Measurements from ENCODE around the gene MAP3K12.

The MAP3K12 gene

DNA sequence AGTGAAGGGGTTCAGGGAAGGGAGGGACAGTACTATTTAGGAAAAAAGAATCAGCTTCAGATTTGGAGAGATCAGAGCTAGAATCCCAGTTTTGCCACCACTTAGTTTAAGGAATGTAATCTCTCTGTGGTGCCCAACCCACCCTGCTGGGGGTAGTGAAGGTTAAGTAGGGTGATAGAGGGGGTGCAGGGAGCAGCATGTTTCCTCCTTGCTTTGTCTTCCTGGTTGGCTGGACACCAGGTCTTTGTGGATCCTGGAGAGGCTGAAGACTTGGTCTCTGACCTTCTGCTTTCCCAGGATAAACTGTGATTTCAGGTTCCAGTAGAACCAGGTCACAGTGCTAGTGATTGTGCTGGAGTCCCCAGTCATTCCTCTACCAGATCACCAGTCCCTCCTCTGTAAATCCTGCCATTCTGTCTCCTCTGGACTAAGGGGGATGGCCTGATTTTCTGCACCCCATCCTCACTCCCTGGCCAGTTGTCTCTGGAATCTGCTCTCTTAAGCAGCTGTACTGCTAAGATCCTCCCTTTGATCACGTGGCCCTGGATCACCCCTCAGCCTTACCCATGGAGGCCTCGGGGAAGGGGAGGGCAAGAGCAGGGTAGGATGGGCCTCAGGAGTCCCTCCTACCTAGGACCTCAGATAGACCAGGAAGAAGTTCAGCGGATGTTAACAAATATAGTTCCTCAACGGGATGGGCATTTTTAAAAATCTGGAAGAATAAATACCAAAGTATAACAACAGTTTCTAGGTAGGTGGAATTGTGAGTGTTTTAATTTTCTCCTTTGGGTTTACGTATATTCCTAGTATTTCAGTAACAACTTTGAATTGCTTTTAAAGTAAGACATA, 3.1 kb downstream of the MAP3K12 start:
- peak overlapping the region; percentile 27; the same call in 1 of the 2 replicates for H3K9ac ChIP-seq
- H3K36me3 ChIP-seq: 0 out of 2 replicates have a peak, but pooled peaks cover 6% of the 10 kb centered on the region
- H3K27me3 ChIP-seq: no peaks in the 10 kb centered on the region
- peak overlapping the region; percentile 12; the same call in 1 of the 2 replicates for H3K4me2 ChIP-seq
- H4K20me1 ChIP-seq: peaks cover 6% of the 10 kb centered on the region; the same call in 1 of the 2 replicates
- no peak overlapping the region for H3K4me3 ChIP-seq
- H3K4me1 ChIP-seq: peaks cover 74% of the 10 kb centered on the region
- no peak overlapping the region for H3K27ac ChIP-seq
- no peaks in the 10 kb centered on the region for H3K9me3 ChIP-seq
- TF ChIP-seq Cebpa-rat (IDR thresholded peaks at IDR 0.05): no peak

DNA sequence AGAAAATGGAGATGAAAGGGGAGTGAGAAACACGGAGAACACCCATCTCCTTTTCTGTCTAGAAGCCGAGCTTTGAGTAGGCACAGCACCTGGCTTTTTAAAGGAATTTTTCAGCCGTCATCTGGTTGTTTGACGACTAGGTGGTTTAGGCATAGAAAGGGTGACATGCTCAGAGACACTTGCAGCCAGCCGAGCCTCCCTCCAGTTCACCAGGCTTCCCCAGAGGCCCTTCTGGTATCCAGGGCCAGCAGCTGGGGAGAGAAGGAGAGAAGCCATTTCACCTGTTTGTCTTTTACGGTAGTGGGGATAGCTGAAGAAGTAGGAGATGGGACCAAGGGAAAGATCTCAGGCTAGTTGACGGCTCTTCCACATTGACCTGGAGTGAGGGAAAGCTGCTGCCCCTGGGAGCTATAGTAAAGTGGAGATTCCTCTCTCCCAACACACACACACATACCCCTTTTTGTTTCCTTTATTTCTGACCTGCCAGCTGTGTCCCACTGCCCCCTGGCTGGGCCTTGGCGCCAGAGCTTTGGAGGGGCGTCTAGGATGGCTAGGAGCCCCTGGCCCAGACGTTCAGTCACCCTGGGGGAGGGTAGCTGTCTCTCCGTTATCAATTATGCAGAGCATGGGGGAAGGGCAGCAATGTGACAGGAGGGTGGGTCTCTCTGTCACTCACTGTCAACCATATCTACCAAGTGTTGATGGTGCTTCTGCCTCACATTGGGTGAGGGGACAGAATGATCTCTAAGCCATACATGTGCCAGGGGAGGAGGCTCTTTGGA, 5.5 kb downstream of the MAP3K12 start:
- Histone ChIP-seq H3K4me2 (peak overlapping the region; percentile 90), H3K4me3 (peak overlapping the region; percentile 69), H3K9ac (peak overlapping the region; percentile 72), H3K9me3 (no peaks in the 10 kb centered on the region), H3K27me3 (no peaks in the 10 kb centered on the region), H3K36me3 (0 out of 2 replicates have a peak, but pooled peaks cover 6% of the 10 kb centered on the region), H3K27ac (peak overlapping the region; percentile 80), H3K4me1 (peaks cover 73% of the 10 kb centered on the region), H4K20me1 (peaks cover 14% of the 10 kb centered on the region; the same call in 1 of the 2 replicates)
- TF ChIP-seq Cebpa-rat (IDR thresholded peaks at IDR 0.05): no peak

DNA sequence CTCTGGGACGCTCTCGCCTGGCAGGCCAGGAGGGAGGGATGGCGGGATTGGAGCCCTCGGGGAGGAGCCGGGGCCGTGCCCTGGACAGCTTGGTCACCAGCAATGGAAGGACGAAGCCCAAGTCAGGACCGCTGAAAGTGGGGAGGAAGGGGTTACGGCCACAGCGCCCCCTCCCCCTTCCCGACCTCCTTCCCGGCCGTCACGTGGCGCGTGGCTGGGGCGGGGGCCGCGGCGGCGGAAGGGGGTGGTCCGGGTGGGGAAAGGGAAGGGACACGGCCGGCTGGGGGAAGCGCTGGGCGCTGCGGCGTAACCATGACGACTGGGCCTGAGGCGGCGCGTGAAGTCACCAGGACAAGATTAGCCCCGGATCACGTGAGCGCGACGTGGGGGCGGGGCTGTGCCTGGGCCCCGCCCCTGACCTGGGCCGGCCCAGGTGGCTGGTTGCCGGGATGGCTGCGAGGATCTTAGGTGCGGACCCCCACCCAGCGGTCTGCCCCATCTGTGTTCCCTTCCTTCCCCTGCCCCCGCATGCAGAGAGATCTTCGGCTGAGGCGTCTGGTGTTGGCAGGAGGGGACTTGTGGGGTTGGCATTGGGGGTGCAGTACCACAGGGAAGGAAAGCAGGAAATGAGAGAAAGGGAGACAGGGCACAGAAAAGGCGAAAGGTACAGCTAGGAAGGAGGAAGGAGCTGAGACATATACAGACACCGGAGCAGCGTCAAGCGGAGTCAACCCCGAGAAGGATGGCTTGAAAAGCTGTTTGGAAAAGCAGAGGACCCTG, 6.2 kb downstream of the MAP3K12 start:
- no peak for TF ChIP-seq Cebpa-rat (IDR thresholded peaks at IDR 0.05)
- H3K27me3 ChIP-seq: no peaks in the 10 kb centered on the region
- peak overlapping the region; percentile 80 for H3K27ac ChIP-seq
- peaks cover 10% of the 10 kb centered on the region for H3K36me3 ChIP-seq
- H3K4me2 ChIP-seq: peak overlapping the region; percentile 90
- H4K20me1 ChIP-seq: peaks cover 18% of the 10 kb centered on the region; the same call in 1 of the 2 replicates
- peaks cover 65% of the 10 kb centered on the region for H3K4me1 ChIP-seq
- H3K9me3 ChIP-seq: no peaks in the 10 kb centered on the region
- peak overlapping the region; percentile 72 for H3K9ac ChIP-seq
- H3K4me3 ChIP-seq: peak overlapping the region; percentile 69

DNA sequence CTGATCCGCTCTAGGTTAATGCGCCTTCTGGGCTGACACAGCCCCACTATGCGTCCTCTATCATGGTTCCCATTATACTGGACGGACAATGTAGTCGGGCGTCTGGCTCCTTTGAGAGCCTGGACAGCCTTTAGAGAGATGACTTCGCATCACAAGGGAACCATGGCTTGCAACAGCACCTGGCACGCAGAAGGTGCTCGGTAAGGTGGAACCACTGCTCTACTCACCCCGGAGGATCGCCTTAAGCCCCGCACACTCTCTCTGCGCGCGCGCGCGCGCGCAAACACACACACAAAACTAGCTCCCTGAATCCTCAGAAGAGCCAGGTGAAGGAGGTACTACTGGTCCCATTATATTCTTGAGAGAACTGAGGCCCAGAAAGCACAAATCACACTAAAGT, 7.1 kb downstream of the MAP3K12 start:
- no peaks in the 10 kb centered on the region for H3K27me3 ChIP-seq
- H3K27ac ChIP-seq: peak overlapping the region; percentile 44; the same call in 1 of the 2 replicates
- H3K36me3 ChIP-seq: peaks cover 15% of the 10 kb centered on the region
- peak overlapping the region; percentile 90 for H3K4me2 ChIP-seq
- H3K9ac ChIP-seq: no peak overlapping the region
- no peak overlapping the region for H3K4me3 ChIP-seq
- TF ChIP-seq Cebpa-rat (IDR thresholded peaks at IDR 0.05): no peak
- peaks cover 57% of the 10 kb centered on the region for H3K4me1 ChIP-seq
- H3K9me3 ChIP-seq: no peaks in the 10 kb centered on the region
- H4K20me1 ChIP-seq: peaks cover 26% of the 10 kb centered on the region

DNA sequence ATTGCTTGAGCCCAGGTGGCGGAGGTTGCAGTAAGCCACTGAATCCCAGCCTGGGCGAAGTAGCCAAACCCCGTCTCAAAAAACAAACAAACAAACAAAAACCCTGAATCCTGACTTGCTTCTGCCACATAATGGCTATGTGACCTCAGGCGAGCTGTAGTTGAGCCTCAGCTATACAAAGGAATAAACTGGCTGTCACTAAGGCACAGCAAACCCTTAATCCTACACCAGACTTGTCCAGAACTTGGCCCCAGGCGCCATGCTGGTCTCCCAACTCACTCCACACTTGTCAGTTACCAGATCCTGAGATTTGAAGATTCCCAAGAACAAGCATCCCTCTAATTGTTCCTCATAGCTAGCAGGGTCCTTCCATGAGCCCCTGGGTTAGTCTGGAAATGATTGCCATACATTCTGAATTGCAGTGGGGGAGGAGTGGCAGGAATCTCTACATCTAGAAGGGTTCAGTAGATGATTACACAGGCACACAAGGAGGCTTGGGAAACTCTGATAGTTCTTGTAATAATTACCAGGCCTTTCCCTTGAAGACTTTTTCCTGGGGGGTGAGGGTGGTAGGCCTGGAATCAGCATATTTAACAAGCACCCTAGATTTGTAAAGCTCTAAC, 9.9 kb downstream of the MAP3K12 start:
- no peaks in the 10 kb centered on the region for H3K9me3 ChIP-seq
- H4K20me1 ChIP-seq: peaks cover 55% of the 10 kb centered on the region
- H3K4me3 ChIP-seq: no peak overlapping the region
- H3K9ac ChIP-seq: no peak overlapping the region
- H3K27me3 ChIP-seq: 0 out of 2 replicates have a peak, but pooled peaks cover 3% of the 10 kb centered on the region
- no peak overlapping the region for H3K4me2 ChIP-seq
- H3K4me1 ChIP-seq: peaks cover 38% of the 10 kb centered on the region
- H3K36me3 ChIP-seq: peaks cover 41% of the 10 kb centered on the region
- TF ChIP-seq Cebpa-rat (IDR thresholded peaks at IDR 0.05): no peak
- no peak overlapping the region for H3K27ac ChIP-seq

DNA sequence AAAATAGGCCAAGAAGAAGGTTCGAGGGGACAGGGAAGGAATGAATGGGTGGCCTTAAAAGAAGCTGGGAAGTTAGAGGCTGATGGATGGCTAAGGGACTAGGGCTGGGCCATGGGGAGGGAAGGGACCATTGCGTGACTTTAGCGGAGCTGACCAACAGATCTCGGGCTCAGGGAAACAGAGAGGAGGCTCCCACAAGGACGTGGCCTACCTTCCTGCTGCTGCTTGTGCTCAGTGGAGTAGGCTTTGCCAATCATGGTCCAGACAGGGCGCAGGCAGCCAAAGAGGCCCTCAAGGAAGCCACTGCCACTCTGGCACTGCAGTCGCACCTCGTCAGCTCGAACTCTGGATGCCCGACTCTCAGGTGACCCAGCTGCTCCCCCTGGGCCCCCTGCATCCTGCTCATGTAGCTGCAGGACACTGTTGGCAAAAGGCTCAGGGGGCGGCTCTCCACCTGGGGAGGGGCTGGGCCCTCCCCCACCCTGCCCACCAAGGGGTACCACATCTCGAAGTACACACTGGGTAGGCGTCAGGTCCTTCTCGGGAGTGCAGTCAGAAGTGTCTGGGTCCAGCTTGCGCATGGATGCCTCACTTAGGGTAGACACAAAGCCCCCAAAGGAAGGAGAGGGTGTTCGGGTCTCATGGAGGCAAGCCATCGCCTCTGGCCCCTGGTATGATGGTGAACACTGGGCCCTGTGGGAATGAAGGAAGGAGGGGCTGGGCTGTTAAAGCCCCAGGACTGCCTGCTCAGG, 12.3 kb downstream of the MAP3K12 start:
- 0 out of 2 replicates have a peak overlapping the region, but pooled peaks have one; percentile 38 for H3K27ac ChIP-seq

DNA sequence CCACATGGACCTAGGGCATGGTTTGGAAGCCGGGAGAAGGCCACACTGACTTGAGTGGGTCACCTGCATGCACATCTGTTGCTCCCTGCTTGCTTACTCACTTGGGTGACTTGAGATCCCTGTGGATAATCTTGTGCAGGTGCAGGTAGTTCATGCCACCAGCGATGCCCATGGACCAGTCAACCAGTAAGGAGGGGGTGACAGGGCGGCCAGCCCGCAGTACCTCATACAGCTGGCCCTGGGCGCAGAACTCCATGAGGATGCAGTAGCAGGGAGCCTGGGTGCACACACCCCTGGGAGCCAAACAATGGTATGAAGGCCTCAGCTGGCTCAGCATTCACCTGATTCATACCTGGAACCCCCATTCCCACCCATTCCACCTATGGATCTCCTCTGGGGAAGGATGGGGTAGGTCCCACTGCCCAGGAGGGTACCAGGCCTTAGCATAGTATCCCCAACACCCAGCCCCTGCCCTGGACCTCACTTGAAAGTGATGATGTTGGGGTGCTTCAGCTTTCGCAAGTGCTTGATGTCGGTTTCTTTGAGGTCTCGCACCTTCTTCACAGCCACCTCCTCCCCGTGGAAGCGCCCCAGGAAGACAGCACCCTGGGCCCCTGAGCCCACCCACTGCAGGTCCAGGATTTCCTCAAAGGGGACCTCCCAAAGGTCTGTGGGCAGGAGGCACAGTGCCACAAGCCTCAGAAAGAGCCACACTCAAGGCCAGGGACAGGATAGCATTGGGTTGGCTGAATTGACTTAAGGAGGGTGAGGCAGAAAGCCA, 13.1 kb downstream of the MAP3K12 start:
- peaks cover 81% of the 10 kb centered on the region for H4K20me1 ChIP-seq

More for the DNA sequence above, 12.3 kb downstream of the MAP3K12 start:
- peaks cover 66% of the 10 kb centered on the region for H3K36me3 ChIP-seq
- peaks cover 75% of the 10 kb centered on the region for H4K20me1 ChIP-seq
- peaks cover 20% of the 10 kb centered on the region for H3K4me1 ChIP-seq
- H3K9me3 ChIP-seq: no peaks in the 10 kb centered on the region
- TF ChIP-seq Cebpa-rat (IDR thresholded peaks at IDR 0.05): no peak
- H3K9ac ChIP-seq: no peak overlapping the region
- H3K27me3 ChIP-seq: 0 out of 2 replicates have a peak, but pooled peaks cover 3% of the 10 kb centered on the region
- no peak overlapping the region for H3K4me2 ChIP-seq
- H3K4me3 ChIP-seq: no peak overlapping the region

More for the DNA sequence above, 13.1 kb downstream of the MAP3K12 start:
- H3K4me3 ChIP-seq: no peak overlapping the region
- 0 out of 2 replicates have a peak, but pooled peaks cover 3% of the 10 kb centered on the region for H3K27me3 ChIP-seq
- no peak for TF ChIP-seq Cebpa-rat (IDR thresholded peaks at IDR 0.05)
- peaks cover 73% of the 10 kb centered on the region for H3K36me3 ChIP-seq
- no peaks in the 10 kb centered on the region for H3K9me3 ChIP-seq
- no peak overlapping the region for H3K9ac ChIP-seq
- 0 out of 2 replicates have a peak overlapping the region, but pooled peaks have one; percentile 38 for H3K27ac ChIP-seq
- H3K4me1 ChIP-seq: peaks cover 17% of the 10 kb centered on the region
- H3K4me2 ChIP-seq: no peak overlapping the region

All from BLaER1 (cell line).